Astrocyte (in vitro differentiated cells and primary cell): ENCODE results near the gene MT3. TPM values are rescaled to one million over a fixed set of nuclear protein-coding genes. Genes with fewer than 3 reads are reported as not detected.

Source experiments
- DNase-seq: peaks from one replicate; pipeline ENCODE4 v3.0.0-alpha.2; 2010; ENCODE audit warnings: low read depth
- FAIRE-seq: peaks from 2 replicates; lab custom pipeline; 2011; peaks lifted over from hg19 to GRCh38; lab: Jason Lieb, UNC
- H2AFZ ChIP-seq: 2 replicates; pipeline ENCODE4 v1.6.0; 2012; ENCODE audit warnings: low read depth, low read length, inconsistent platforms
- H3K27ac ChIP-seq: 2 replicates; pipeline ENCODE4 v1.5.1; 2011; ENCODE audit warnings: low read depth, low read length, inconsistent platforms
- H3K27me3 ChIP-seq: 2 replicates; pipeline ENCODE4 v1.6.0; 2011; ENCODE audit warnings: low read length, inconsistent platforms; ENCODE audit not compliant: insufficient read depth
- H3K36me3 ChIP-seq: 2 replicates; pipeline ENCODE4 v1.5.1; 2011; ENCODE audit warnings: low read length, inconsistent platforms; ENCODE audit not compliant: insufficient read depth
- H3K4me1 ChIP-seq: 2 replicates; pipeline ENCODE4 v1.5.1; 2011; ENCODE audit warnings: low read length, inconsistent platforms; ENCODE audit not compliant: insufficient read depth
- H3K4me2 ChIP-seq: 2 replicates; pipeline ENCODE4 v1.6.0; 2012; ENCODE audit warnings: low read length, inconsistent platforms
- H3K4me3 ChIP-seq: 2 replicates; pipeline ENCODE4 v1.5.1; 2011; ENCODE audit warnings: low read depth, mild to moderate bottlenecking, low read length, inconsistent platforms; ENCODE audit not compliant: insufficient read depth
- H3K79me2 ChIP-seq: 2 replicates; pipeline ENCODE4 v1.6.0; 2012; ENCODE audit warnings: mild to moderate bottlenecking, low read length, inconsistent platforms; ENCODE audit not compliant: insufficient read depth
- H3K9ac ChIP-seq: 2 replicates; pipeline ENCODE4 v1.6.0; 2012; ENCODE audit warnings: mild to moderate bottlenecking, low read length, inconsistent platforms
- H3K9me3 ChIP-seq: 2 replicates; pipeline ENCODE4 v1.5.1; 2012; ENCODE audit warnings: low read depth, mild to moderate bottlenecking, low read length, inconsistent platforms; ENCODE audit not compliant: insufficient read depth
- H4K20me1 ChIP-seq: 2 replicates; pipeline ENCODE4 v1.6.0; 2012; ENCODE audit warnings: low read length, inconsistent platforms; ENCODE audit not compliant: insufficient read depth
- H3K27ac Mint-ChIP-seq: one replicate; pipeline ENCODE4 v1.8.0; 2021; ENCODE audit warnings: mild to moderate bottlenecking, mixed read lengths; ENCODE audit not compliant: unreplicated experiment
- H3K27me3 Mint-ChIP-seq: one replicate; pipeline ENCODE4 v1.8.0; 2021; ENCODE audit warnings: low read depth, mixed read lengths; ENCODE audit not compliant: unreplicated experiment
- H3K36me3 Mint-ChIP-seq: one replicate; pipeline ENCODE4 v1.8.0; 2021; ENCODE audit warnings: low read depth, mixed read lengths; ENCODE audit not compliant: unreplicated experiment
- H3K4me1 Mint-ChIP-seq: one replicate; pipeline ENCODE4 v1.8.0; 2021; ENCODE audit warnings: low read depth, mixed read lengths; ENCODE audit not compliant: unreplicated experiment
- H3K4me3 Mint-ChIP-seq: one replicate; pipeline ENCODE4 v1.8.0; 2021; ENCODE audit warnings: mild to moderate bottlenecking, moderate library complexity, mixed read lengths; ENCODE audit not compliant: unreplicated experiment
- H3K9me3 Mint-ChIP-seq: one replicate; pipeline ENCODE4 v1.8.0; 2021; ENCODE audit warnings: mild to moderate bottlenecking, mixed read lengths; ENCODE audit not compliant: unreplicated experiment
- CTCF ChIP-seq: IDR thresholded peaks from 2 replicates; pipeline ENCODE4 v1.5.1; 2011; ENCODE audit warnings: low read depth, mild to moderate bottlenecking, inconsistent platforms, low read length, moderate library complexity; ENCODE audit not compliant: insufficient read depth
- EZH2 ChIP-seq: IDR thresholded peaks from 2 replicates; pipeline ENCODE4 v1.6.1; 2012; ENCODE audit warnings: mild to moderate bottlenecking, low read length, inconsistent platforms; ENCODE audit not compliant: insufficient read depth
- total RNA-seq: library from RNA; stranded (reverse); gene quantifications from 2 replicates; pipeline ENCODE4 v1.2.1, GENCODE V29; 2021

Gene MT3
- total RNA-seq, 1 donor from 2014 or later, result not detected

- no peak overlapping the region for H3K4me3 Mint-ChIP-seq
- peak overlapping the region; percentile 70 for H3K4me2 ChIP-seq
Measured at GRCh38 chr16:56635441-56635967, 46.2 kb downstream of the MT3 start.

GRCh38 chr16:56636616-56637413 lies 47.5 kb downstream of the MT3 start:
- Histone ChIP-seq H3K27ac (no peak overlapping the region), H3K27me3 (peaks cover 96% of the 10 kb centered on the region), H3K9ac (no peak overlapping the region), H3K79me2 (no peaks in the 10 kb centered on the region), H3K4me2 (no peak overlapping the region), H3K4me1 (peaks cover 21% of the 10 kb centered on the region), H3K9me3 (no peaks in the 10 kb centered on the region), H4K20me1 (no peaks in the 10 kb centered on the region), H2AFZ (no peak overlapping the region), H3K36me3 (no peaks in the 10 kb centered on the region), H3K4me3 (no peak overlapping the region)
- H3K4me3 Mint-ChIP-seq, result peak overlapping the region; percentile 34
- H3K9me3 Mint-ChIP-seq, result peaks cover 2% of the 10 kb centered on the region
- TF ChIP-seq EZH2 (no peak), CTCF (no peak)
- H3K36me3 Mint-ChIP-seq, result no peaks in the 10 kb centered on the region
- DNase-seq, result no peak
- H3K27me3 Mint-ChIP-seq, result peaks cover 90% of the 10 kb centered on the region
- no peak overlapping the region for H3K27ac Mint-ChIP-seq
- FAIRE-seq, result no peak
- peaks cover 8% of the 10 kb centered on the region for H3K4me1 Mint-ChIP-seq

More at GRCh38 chr16:56635441-56635967, 46.2 kb downstream of the MT3 start:
- Mint-ChIP-seq H3K9me3 (peaks cover 2% of the 10 kb centered on the region), H3K36me3 (no peaks in the 10 kb centered on the region), H3K4me1 (peaks cover 8% of the 10 kb centered on the region), H3K27ac (no peak overlapping the region), H3K27me3 (peaks cover 92% of the 10 kb centered on the region)
- H3K9me3 ChIP-seq, result no peaks in the 10 kb centered on the region
- peak overlapping the region; percentile 30 for H3K4me3 ChIP-seq
- peaks cover 21% of the 10 kb centered on the region for H3K4me1 ChIP-seq
- FAIRE-seq (no peak), DNase-seq (no peak)
- no peaks in the 10 kb centered on the region for H3K79me2 ChIP-seq
- no peaks in the 10 kb centered on the region for H4K20me1 ChIP-seq
- TF ChIP-seq EZH2 (peak; percentile 98), CTCF (no peak)
- peaks cover 93% of the 10 kb centered on the region for H3K27me3 ChIP-seq
- peak overlapping the region; percentile 48 for H2AFZ ChIP-seq
- no peaks in the 10 kb centered on the region for H3K36me3 ChIP-seq
- no peak overlapping the region for H3K9ac ChIP-seq
- H3K27ac ChIP-seq, result no peak overlapping the region
